ENCODE results near the gene MYRF.

DNA sequence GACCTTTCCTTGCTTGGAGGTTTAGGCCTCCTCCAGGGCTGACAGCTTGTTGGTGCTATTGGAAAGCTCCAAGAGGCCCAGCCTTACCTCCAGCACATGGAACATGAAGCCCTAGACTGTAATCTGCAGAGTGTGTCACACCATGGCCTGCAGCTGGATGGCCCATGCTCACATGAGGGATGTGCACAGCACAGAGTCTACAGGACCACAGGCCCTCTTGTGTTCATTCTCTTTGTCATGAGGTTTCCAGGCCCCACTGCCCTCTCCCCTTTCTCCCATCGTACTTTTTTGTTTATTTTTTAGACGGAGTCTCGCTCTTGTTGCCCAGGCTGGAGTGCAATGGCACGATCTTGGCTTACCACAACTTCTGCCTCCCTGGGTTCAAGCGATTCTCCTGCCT lies 54.3 kb downstream of the MYRF start:
- TF ChIP-seq, protein P1, sequence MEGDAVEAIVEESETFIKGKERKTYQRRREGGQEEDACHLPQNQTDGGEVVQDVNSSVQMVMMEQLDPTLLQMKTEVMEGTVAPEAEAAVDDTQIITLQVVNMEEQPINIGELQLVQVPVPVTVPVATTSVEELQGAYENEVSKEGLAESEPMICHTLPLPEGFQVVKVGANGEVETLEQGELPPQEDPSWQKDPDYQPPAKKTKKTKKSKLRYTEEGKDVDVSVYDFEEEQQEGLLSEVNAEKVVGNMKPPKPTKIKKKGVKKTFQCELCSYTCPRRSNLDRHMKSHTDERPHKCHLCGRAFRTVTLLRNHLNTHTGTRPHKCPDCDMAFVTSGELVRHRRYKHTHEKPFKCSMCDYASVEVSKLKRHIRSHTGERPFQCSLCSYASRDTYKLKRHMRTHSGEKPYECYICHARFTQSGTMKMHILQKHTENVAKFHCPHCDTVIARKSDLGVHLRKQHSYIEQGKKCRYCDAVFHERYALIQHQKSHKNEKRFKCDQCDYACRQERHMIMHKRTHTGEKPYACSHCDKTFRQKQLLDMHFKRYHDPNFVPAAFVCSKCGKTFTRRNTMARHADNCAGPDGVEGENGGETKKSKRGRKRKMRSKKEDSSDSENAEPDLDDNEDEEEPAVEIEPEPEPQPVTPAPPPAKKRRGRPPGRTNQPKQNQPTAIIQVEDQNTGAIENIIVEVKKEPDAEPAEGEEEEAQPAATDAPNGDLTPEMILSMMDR (conservative IDR thresholded peaks at IDR 0.05; ENCODE audit: low read depth, low read length), result no peak
- no peak for TF ChIP-seq RFX5 (IDR thresholded peaks at IDR 0.05; ENCODE audit: low read depth, low read length)
- no peak for TF ChIP-seq RAD21 (IDR thresholded peaks at IDR 0.05; ENCODE audit: low read length)
- no peak for TF ChIP-seq POLR2A (IDR thresholded peaks at IDR 0.05; ENCODE audit: low read depth, low read length)
- no peak for TF ChIP-seq CEBPB (IDR thresholded peaks at IDR 0.05; ENCODE audit: low read depth, low read length)
- TF ChIP-seq, protein P2, sequence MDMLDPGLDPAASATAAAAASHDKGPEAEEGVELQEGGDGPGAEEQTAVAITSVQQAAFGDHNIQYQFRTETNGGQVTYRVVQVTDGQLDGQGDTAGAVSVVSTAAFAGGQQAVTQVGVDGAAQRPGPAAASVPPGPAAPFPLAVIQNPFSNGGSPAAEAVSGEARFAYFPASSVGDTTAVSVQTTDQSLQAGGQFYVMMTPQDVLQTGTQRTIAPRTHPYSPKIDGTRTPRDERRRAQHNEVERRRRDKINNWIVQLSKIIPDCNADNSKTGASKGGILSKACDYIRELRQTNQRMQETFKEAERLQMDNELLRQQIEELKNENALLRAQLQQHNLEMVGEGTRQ (IDR thresholded peaks at IDR 0.05; ENCODE audit: low read depth, low read length), result no peak
- no peak for TF ChIP-seq CHD1 (IDR thresholded peaks at IDR 0.05; ENCODE audit: low read depth, low read length)
- TF ChIP-seq, protein P3, sequence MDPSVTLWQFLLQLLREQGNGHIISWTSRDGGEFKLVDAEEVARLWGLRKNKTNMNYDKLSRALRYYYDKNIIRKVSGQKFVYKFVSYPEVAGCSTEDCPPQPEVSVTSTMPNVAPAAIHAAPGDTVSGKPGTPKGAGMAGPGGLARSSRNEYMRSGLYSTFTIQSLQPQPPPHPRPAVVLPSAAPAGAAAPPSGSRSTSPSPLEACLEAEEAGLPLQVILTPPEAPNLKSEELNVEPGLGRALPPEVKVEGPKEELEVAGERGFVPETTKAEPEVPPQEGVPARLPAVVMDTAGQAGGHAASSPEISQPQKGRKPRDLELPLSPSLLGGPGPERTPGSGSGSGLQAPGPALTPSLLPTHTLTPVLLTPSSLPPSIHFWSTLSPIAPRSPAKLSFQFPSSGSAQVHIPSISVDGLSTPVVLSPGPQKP (IDR thresholded peaks at IDR 0.05; ENCODE audit: borderline replicate concordance, low read depth, low read length), result no peak
- no peak for TF ChIP-seq SMC3 (IDR thresholded peaks at IDR 0.05; ENCODE audit: low read depth, low read length)
- TF ChIP-seq BHLHE40 (IDR thresholded peaks at IDR 0.05; ENCODE audit: low read depth, low read length), result no peak
- TF ChIP-seq FOS (IDR thresholded peaks at IDR 0.05; ENCODE audit: low read depth, low read length), result no peak
- no peak for TF ChIP-seq MAZ (IDR thresholded peaks at IDR 0.05; ENCODE audit: borderline replicate concordance, low read depth, low read length)
- TF ChIP-seq MAFK (IDR thresholded peaks at IDR 0.05; ENCODE audit: low read depth, low read length), result no peak
- TF ChIP-seq RCOR1 (IDR thresholded peaks at IDR 0.05; ENCODE audit: insufficient replicate concordance, low read length), result no peak
